Measurements from ENCODE around the gene TMEM270. TPM values are rescaled to one million over a fixed set of nuclear protein-coding genes. Genes with fewer than 3 reads are reported as not detected.

The TMEM270 gene
- total RNA-seq, 2 donors from 2014 or later = not detected

Other genes starting within 250 kb of the TMEM270 start
- gene MLXIPL, start 236.6 kb upstream of the TMEM270 start, total RNA-seq = not detected
- gene VPS37D, start 193.3 kb upstream of the TMEM270 start, total RNA-seq = under 1 TPM; 0.15 to 0.48 TPM
- 1 to 10 TPM; 5.3 to 7.6 TPM for gene DNAJC30, start 177.7 kb upstream of the TMEM270 start, total RNA-seq
- gene BUD23, start 177.6 kb upstream of the TMEM270 start, total RNA-seq = 10 to 100 TPM; 54.6 to 82.3 TPM
- 10 to 100 TPM; 16.8 to 40.9 TPM for gene STX1A, start 141.5 kb upstream of the TMEM270 start, total RNA-seq
- 10 to 100 TPM; 11.9 to 21.2 TPM for gene ABHD11, start 122.4 kb upstream of the TMEM270 start, total RNA-seq
- not detected for gene CLDN3, start 90.9 kb upstream of the TMEM270 start, total RNA-seq
- gene CLDN4, start 30.2 kb upstream of the TMEM270 start, total RNA-seq = under 1 TPM in 1 of 2 donors, not detected in 1; 0.26 TPM
- gene METTL27, start 18.6 kb upstream of the TMEM270 start, total RNA-seq = 1 to 10 TPM in 1 of 2 donors, under 1 TPM in 1; 0.76 to 1.5 TPM
- gene ELN, start 167.0 kb downstream of the TMEM270 start, total RNA-seq = not detected
- 10 to 100 TPM; 12.7 to 20.2 TPM for gene LIMK1, start 222.6 kb downstream of the TMEM270 start, total RNA-seq